ENCODE results near the gene RNPEP. TPM values are rescaled to one million over a fixed set of nuclear protein-coding genes. Genes with fewer than 3 reads are reported as not detected.

RNPEP gene
- total and polyA plus RNA-seq, 2 of the 13 experiments (the other 11 are each of a cell fraction or from before 2014, with no cell fraction given): 20.6 to 38.4 TPM

DNA sequence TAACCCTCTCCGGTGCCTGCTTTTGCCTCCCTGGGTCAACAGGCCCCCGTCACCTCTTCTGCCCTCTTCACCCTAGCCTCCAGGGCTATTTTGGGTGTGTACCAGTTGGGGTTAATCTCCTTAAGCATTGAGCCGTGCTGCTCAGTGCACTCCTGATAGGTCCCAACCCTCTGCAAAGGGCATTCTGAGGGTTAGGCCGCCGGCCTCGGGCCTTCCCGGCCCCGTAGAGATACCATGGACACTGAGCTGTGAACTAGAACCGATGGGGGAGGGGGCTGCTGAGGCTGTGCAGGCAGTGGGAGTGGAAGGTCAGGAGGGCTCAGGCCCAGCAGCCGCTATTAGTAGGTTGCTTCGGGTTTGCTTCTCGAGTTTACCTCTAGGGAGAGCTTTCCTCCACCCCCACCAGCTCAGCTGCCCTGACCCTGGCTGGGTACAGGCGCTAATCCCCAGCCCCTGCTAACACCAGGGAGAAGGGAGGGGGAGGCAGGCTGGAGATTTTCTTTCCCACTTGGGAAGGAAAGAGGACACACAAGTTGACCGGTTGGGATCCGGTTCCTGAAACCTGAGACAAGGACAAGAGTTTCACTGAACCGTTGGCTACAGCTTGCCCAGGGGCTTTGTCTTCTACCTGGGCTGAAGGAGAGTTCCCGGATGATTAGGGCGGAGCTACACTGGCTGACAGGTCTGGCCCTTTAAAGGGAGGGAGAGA lies 40.9 kb upstream of the RNPEP start (continued):
- TF ChIP-seq ZNF724P (CRISPR knock-in tag; IDR thresholded peaks at IDR 0.05; ENCODE audit: borderline replicate concordance) (no peak), KDM6A (CRISPR knock-in tag; IDR thresholded peaks at IDR 0.05; ENCODE audit: low read depth) (peak; percentile 42; the same call in 1 of the 2 replicates), RORA (CRISPR knock-in tag; IDR thresholded peaks at IDR 0.05) (no peak), NCOA5 (CRISPR knock-in tag; IDR thresholded peaks at IDR 0.05) (no peak), IRF2 (CRISPR knock-in tag; IDR thresholded peaks at IDR 0.05) (no peak), SP2 (CRISPR knock-in tag; IDR thresholded peaks at IDR 0.05) (no peak), ZNF468 (CRISPR knock-in tag; IDR thresholded peaks at IDR 0.05) (no peak), PAX8 (CRISPR knock-in tag; IDR thresholded peaks at IDR 0.05; ENCODE audit: borderline replicate concordance) (no peak), ZNF274 (CRISPR knock-in tag; IDR thresholded peaks at IDR 0.05) (peak; percentile 49; the same call in 1 of the 2 replicates), ZC3H4 (CRISPR knock-in tag; IDR thresholded peaks at IDR 0.05; ENCODE audit: borderline replicate concordance) (no peak), ATF1 (CRISPR knock-in tag; IDR thresholded peaks at IDR 0.05) (no peak), ZNF557 (CRISPR knock-in tag; IDR thresholded peaks at IDR 0.05) (no peak)
- TF ChIP-seq, protein P1, sequence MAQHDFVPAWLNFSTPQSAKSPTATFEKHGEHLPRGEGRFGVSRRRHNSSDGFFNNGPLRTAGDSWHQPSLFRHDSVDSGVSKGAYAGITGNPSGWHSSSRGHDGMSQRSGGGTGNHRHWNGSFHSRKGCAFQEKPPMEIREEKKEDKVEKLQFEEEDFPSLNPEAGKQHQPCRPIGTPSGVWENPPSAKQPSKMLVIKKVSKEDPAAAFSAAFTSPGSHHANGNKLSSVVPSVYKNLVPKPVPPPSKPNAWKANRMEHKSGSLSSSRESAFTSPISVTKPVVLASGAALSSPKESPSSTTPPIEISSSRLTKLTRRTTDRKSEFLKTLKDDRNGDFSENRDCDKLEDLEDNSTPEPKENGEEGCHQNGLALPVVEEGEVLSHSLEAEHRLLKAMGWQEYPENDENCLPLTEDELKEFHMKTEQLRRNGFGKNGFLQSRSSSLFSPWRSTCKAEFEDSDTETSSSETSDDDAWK (CRISPR knock-in tag; IDR thresholded peaks at IDR 0.05): no peak
- TF ChIP-seq, protein P2, sequence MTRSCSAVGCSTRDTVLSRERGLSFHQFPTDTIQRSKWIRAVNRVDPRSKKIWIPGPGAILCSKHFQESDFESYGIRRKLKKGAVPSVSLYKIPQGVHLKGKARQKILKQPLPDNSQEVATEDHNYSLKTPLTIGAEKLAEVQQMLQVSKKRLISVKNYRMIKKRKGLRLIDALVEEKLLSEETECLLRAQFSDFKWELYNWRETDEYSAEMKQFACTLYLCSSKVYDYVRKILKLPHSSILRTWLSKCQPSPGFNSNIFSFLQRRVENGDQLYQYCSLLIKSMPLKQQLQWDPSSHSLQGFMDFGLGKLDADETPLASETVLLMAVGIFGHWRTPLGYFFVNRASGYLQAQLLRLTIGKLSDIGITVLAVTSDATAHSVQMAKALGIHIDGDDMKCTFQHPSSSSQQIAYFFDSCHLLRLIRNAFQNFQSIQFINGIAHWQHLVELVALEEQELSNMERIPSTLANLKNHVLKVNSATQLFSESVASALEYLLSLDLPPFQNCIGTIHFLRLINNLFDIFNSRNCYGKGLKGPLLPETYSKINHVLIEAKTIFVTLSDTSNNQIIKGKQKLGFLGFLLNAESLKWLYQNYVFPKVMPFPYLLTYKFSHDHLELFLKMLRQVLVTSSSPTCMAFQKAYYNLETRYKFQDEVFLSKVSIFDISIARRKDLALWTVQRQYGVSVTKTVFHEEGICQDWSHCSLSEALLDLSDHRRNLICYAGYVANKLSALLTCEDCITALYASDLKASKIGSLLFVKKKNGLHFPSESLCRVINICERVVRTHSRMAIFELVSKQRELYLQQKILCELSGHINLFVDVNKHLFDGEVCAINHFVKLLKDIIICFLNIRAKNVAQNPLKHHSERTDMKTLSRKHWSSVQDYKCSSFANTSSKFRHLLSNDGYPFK (CRISPR knock-in tag; IDR thresholded peaks at IDR 0.05; ENCODE audit: borderline replicate concordance): no peak; the same call in 1 of the 2 replicates
- TF ChIP-seq, protein P3, sequence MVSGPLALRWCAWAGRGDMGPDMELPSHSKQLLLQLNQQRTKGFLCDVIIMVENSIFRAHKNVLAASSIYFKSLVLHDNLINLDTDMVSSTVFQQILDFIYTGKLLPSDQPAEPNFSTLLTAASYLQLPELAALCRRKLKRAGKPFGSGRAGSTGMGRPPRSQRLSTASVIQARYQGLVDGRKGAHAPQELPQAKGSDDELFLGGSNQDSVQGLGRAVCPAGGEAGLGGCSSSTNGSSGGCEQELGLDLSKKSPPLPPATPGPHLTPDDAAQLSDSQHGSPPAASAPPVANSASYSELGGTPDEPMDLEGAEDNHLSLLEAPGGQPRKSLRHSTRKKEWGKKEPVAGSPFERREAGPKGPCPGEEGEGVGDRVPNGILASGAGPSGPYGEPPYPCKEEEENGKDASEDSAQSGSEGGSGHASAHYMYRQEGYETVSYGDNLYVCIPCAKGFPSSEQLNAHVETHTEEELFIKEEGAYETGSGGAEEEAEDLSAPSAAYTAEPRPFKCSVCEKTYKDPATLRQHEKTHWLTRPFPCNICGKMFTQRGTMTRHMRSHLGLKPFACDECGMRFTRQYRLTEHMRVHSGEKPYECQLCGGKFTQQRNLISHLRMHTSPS (CRISPR knock-in tag; IDR thresholded peaks at IDR 0.05; ENCODE audit: low read depth): no peak
- TF ChIP-seq, protein P4, sequence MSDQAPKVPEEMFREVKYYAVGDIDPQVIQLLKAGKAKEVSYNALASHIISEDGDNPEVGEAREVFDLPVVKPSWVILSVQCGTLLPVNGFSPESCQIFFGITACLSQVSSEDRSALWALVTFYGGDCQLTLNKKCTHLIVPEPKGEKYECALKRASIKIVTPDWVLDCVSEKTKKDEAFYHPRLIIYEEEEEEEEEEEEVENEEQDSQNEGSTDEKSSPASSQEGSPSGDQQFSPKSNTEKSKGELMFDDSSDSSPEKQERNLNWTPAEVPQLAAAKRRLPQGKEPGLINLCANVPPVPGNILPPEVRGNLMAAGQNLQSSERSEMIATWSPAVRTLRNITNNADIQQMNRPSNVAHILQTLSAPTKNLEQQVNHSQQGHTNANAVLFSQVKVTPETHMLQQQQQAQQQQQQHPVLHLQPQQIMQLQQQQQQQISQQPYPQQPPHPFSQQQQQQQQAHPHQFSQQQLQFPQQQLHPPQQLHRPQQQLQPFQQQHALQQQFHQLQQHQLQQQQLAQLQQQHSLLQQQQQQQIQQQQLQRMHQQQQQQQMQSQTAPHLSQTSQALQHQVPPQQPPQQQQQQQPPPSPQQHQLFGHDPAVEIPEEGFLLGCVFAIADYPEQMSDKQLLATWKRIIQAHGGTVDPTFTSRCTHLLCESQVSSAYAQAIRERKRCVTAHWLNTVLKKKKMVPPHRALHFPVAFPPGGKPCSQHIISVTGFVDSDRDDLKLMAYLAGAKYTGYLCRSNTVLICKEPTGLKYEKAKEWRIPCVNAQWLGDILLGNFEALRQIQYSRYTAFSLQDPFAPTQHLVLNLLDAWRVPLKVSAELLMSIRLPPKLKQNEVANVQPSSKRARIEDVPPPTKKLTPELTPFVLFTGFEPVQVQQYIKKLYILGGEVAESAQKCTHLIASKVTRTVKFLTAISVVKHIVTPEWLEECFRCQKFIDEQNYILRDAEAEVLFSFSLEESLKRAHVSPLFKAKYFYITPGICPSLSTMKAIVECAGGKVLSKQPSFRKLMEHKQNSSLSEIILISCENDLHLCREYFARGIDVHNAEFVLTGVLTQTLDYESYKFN (CRISPR knock-in tag; conservative IDR thresholded peaks at IDR 0.05): peak; percentile 45
- TF ChIP-seq, protein P5, sequence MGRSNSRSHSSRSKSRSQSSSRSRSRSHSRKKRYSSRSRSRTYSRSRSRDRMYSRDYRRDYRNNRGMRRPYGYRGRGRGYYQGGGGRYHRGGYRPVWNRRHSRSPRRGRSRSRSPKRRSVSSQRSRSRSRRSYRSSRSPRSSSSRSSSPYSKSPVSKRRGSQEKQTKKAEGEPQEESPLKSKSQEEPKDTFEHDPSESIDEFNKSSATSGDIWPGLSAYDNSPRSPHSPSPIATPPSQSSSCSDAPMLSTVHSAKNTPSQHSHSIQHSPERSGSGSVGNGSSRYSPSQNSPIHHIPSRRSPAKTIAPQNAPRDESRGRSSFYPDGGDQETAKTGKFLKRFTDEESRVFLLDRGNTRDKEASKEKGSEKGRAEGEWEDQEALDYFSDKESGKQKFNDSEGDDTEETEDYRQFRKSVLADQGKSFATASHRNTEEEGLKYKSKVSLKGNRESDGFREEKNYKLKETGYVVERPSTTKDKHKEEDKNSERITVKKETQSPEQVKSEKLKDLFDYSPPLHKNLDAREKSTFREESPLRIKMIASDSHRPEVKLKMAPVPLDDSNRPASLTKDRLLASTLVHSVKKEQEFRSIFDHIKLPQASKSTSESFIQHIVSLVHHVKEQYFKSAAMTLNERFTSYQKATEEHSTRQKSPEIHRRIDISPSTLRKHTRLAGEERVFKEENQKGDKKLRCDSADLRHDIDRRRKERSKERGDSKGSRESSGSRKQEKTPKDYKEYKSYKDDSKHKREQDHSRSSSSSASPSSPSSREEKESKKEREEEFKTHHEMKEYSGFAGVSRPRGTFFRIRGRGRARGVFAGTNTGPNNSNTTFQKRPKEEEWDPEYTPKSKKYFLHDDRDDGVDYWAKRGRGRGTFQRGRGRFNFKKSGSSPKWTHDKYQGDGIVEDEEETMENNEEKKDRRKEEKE (IDR thresholded peaks at IDR 0.05): no peak

Measured in HepG2 (cell line).